ENCODE results near the gene C3orf20.

Gene C3orf20

DNA sequence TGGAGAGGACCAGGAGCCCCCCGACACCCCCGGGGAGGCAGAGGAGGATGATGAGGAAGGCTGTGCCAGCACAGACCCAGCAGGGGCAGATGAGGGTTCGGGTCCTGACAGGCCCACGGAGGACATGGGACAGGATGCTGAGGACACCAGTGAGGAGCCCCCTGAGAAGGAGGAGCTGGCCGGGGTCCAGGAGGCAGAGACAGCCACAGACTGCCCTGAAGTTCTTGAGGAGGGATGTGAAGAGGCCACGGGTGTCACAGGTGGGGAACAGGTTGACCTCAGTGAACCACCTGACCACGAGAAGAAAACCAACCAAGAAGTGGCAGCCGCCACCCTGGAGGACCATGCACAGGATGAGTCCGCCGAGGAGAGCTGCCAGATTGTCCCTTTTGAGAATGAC is 144.7 kb downstream of the C3orf20 start:
- DNase-seq = no peak

DNA sequence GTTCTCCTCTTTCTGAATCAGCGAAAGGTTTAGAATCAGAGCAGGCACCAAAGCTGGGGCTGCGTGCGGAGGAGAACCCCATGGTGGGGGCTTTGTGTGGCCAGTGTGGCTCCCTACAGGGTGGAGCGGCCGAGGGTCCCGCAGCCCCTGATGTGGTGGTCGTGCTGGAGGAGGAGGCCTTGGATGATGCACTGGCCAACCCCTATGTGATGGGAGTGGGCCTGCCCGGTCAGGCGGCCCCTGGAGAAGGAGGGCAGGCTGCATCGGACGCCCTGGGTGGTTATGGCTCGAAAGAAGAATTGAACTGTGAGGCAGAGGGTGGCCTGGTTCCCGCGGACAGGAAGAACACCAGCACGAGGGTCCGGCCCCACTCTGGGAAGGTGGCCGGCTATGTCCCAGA is 145.2 kb downstream of the C3orf20 start:
- no peak for DNase-seq

DNA sequence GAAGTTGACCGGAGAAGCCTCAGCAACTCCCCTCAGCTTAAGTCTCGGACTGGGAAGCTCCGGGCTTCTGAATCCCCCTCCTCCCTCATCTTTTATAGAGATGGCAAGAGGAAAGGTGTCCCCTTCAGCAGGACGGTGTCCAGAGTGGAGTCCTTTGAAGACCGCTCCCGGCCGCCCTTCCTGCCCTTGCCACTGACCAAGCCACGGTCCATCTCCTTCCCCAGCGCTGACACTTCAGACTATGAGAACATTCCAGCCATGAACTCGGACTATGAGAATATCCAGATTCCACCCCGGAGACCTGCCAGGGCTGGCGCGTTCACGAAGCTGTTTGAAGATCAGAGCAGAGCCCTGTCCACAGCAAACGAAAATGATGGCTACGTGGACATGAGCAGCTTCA is 146.2 kb downstream of the C3orf20 start:
- no peak for DNase-seq

DNA sequence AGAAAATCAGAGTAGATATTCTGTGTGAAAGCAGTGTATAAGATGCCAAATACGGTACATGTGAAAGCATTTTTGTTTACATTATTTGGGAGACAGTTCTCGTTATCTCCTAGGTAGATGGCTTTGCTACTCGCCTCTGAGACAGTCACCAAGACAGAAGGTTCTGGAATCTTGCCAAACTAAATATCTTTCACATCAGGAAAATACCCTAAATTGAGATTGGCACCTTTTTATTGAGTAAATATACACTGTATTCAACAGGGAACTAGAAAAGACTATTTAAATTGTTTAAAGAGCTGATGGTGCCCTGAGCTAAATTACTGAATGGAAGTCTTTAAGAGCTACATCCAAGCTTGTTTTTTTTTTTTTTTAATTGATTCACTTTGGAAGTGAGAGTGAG is 147.2 kb downstream of the C3orf20 start:
- no peak for DNase-seq
